ENCODE results near the gene NAA11.

The NAA11 gene

DNA sequence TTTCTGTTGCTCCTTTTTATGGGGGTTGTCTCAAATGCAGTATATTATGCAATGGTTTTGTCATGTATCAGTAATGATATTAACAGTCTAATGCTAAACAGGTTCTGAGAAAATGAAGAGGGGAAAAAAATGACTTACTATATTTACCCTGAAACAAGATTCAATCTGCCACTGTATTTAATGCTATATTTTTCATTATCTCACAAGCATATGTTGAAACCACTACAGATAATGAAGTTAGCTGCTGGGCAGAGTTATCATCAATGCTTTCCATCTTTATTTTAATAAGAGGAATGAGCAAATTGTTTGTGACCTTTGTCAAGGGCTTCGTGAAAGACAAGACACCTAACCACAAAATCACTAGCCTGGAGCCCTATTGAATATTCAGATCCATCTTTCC is 32.6 kb upstream of the NAA11 start:
- ChIA-PET POLR2A (no interaction called here), CTCF (no interaction called here)
- Histone ChIP-seq H3K27me3 (replicated peaks in 2 of 5; ENCODE audit: control insufficient read depth in 4 of 5, insufficient read depth in 5 of 5, low read length in 4 of 5) (no peaks in the 10 kb centered on the region), H3K27ac (ENCODE audit: insufficient read depth in 1 of 2, low read depth in 1 of 2, low read length in 2 of 2, poor library complexity in 1 of 2, severe bottlenecking in 2 of 2) (no peak overlapping the region), H3K4me3 (ENCODE audit: control insufficient read depth in 1 of 7, extremely low read depth in 1 of 7, insufficient read depth in 4 of 7, low read depth in 2 of 7, low read length in 6 of 7) (no peak overlapping the region), H3K9me3 (ENCODE audit: control extremely low read depth in 1 of 5, control insufficient read depth in 4 of 5, insufficient read depth in 2 of 5, low read depth in 1 of 5, low read length in 4 of 5) (peaks cover 0 to 2% (median 0%) of the 10 kb centered on the region in 5 experiments), H3K4me1 (ENCODE audit: control extremely low read depth in 1 of 4, control insufficient read depth in 4 of 4, insufficient read depth in 4 of 4, low read length in 3 of 4) (no peaks in the 10 kb centered on the region), H3K36me3 (ENCODE audit: control insufficient read depth in 4 of 4, insufficient read depth in 4 of 4, low read length in 3 of 4) (no peaks in the 10 kb centered on the region)
- no peak for DNase-seq
- WGBS (ENCODE audit: insufficient coverage) = no CpG with 5 or more reads among the region's 1 CpG

DNA sequence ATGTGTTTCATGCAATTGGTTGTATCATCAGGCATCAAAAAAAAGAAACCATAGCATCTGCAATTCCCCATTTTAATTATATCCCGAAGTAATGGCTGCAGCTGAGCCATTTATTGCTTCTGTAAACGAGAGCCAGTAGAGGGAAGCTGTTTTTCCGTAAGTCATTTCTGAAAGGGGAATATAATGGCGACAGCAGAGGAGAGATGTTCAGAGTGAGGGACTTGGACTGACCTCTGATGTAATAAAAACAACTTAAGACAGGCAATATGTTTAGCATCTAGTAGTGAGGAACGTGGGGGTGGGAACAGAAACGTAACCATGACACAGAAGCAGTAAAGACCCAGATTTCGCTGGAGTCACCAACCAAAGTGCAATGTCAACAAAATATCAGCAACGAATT is 31.5 kb upstream of the NAA11 start:
- WGBS (ENCODE audit: insufficient coverage) = 100% methylated on average over 4 of the region's 8 CpGs
- Histone ChIP-seq H3K36me3 (ENCODE audit: control insufficient read depth in 4 of 4, insufficient read depth in 4 of 4, low read length in 3 of 4) (no peaks in the 10 kb centered on the region), H3K27ac (ENCODE audit: insufficient read depth in 1 of 2, low read depth in 1 of 2, low read length in 2 of 2, poor library complexity in 1 of 2, severe bottlenecking in 2 of 2) (no peak overlapping the region), H3K9me3 (ENCODE audit: control extremely low read depth in 1 of 5, control insufficient read depth in 4 of 5, insufficient read depth in 2 of 5, low read depth in 1 of 5, low read length in 4 of 5) (peaks cover 0 to 2% (median 0%) of the 10 kb centered on the region in 5 experiments), H3K27me3 (replicated peaks in 2 of 5; ENCODE audit: control insufficient read depth in 4 of 5, insufficient read depth in 5 of 5, low read length in 4 of 5) (no peaks in the 10 kb centered on the region), H3K4me3 (ENCODE audit: control insufficient read depth in 1 of 7, extremely low read depth in 1 of 7, insufficient read depth in 4 of 7, low read depth in 2 of 7, low read length in 6 of 7) (no peak overlapping the region), H3K4me1 (ENCODE audit: control extremely low read depth in 1 of 4, control insufficient read depth in 4 of 4, insufficient read depth in 4 of 4, low read length in 3 of 4) (no peaks in the 10 kb centered on the region)
- no peak for DNase-seq
- CTCF ChIA-PET = no interaction called here
- POLR2A ChIA-PET = no interaction called here

DNA sequence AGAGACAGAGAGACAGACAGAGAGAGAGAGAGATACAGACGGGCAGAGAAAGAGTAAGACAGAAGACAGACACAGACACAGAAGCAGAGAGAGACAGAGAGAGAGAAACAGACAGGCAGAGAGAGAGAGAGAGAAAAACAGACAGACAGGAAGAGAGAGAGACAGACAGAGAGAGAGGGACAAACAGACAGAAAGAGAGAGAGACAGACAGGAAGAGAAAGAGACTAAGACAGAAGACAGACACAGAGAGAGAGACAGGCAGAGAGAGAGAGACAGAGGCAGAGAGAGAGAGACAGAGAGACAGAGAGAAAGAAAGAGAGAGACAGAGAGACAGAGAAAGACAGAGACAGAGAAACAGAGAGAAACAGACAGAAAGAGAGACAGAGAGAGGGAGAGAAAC is 27.2 kb upstream of the NAA11 start:
- no peak for DNase-seq
- 100% methylated on average over 1 of the region's 1 CpG for WGBS (ENCODE audit: insufficient coverage)
- no peaks in the 10 kb centered on the region for H3K27me3 ChIP-seq (replicated peaks in 2 of 5; ENCODE audit: control insufficient read depth in 4 of 5, insufficient read depth in 5 of 5, low read length in 4 of 5)

GRCh38 chr4:79348405-79348804 is 22.5 kb upstream of the NAA11 start:
- ChIA-PET POLR2A (no interaction called here), CTCF (no interaction called here)
- 100% methylated on average over 2 of the region's 2 CpGs for WGBS (ENCODE audit: insufficient coverage)
- no peaks in the 10 kb centered on the region for H3K4me1 ChIP-seq (ENCODE audit: control extremely low read depth in 1 of 4, control insufficient read depth in 4 of 4, insufficient read depth in 4 of 4, low read length in 3 of 4)
- no peaks in the 10 kb centered on the region for H3K27me3 ChIP-seq (replicated peaks in 2 of 5; ENCODE audit: control insufficient read depth in 4 of 5, insufficient read depth in 5 of 5, low read length in 4 of 5)
- no peak overlapping the region for H3K27ac ChIP-seq (ENCODE audit: insufficient read depth in 1 of 2, low read depth in 1 of 2, low read length in 2 of 2, poor library complexity in 1 of 2, severe bottlenecking in 2 of 2)
- H3K4me3 ChIP-seq (ENCODE audit: control insufficient read depth in 1 of 7, extremely low read depth in 1 of 7, insufficient read depth in 4 of 7, low read depth in 2 of 7, low read length in 6 of 7) = no peak overlapping the region
- DNase-seq = no peak
- H3K9me3 ChIP-seq (ENCODE audit: control extremely low read depth in 1 of 5, control insufficient read depth in 4 of 5, insufficient read depth in 2 of 5, low read depth in 1 of 5, low read length in 4 of 5) = peaks cover 0 to 16% (median 0%) of the 10 kb centered on the region in 5 experiments
- no peaks in the 10 kb centered on the region for H3K36me3 ChIP-seq (ENCODE audit: control insufficient read depth in 4 of 4, insufficient read depth in 4 of 4, low read length in 3 of 4)

More for the DNA sequence above, 27.2 kb upstream of the NAA11 start:
- Histone ChIP-seq H3K9me3 (ENCODE audit: control extremely low read depth in 1 of 5, control insufficient read depth in 4 of 5, insufficient read depth in 2 of 5, low read depth in 1 of 5, low read length in 4 of 5) (peaks cover 0 to 4% (median 0%) of the 10 kb centered on the region in 5 experiments), H3K4me1 (ENCODE audit: control extremely low read depth in 1 of 4, control insufficient read depth in 4 of 4, insufficient read depth in 4 of 4, low read length in 3 of 4) (no peaks in the 10 kb centered on the region), H3K27ac (ENCODE audit: insufficient read depth in 1 of 2, low read depth in 1 of 2, low read length in 2 of 2, poor library complexity in 1 of 2, severe bottlenecking in 2 of 2) (no peak overlapping the region), H3K4me3 (ENCODE audit: control insufficient read depth in 1 of 7, extremely low read depth in 1 of 7, insufficient read depth in 4 of 7, low read depth in 2 of 7, low read length in 6 of 7) (no peak overlapping the region), H3K36me3 (ENCODE audit: control insufficient read depth in 4 of 4, insufficient read depth in 4 of 4, low read length in 3 of 4) (no peaks in the 10 kb centered on the region)
- ChIA-PET CTCF (no interaction called here), POLR2A (no interaction called here)

DNA sequence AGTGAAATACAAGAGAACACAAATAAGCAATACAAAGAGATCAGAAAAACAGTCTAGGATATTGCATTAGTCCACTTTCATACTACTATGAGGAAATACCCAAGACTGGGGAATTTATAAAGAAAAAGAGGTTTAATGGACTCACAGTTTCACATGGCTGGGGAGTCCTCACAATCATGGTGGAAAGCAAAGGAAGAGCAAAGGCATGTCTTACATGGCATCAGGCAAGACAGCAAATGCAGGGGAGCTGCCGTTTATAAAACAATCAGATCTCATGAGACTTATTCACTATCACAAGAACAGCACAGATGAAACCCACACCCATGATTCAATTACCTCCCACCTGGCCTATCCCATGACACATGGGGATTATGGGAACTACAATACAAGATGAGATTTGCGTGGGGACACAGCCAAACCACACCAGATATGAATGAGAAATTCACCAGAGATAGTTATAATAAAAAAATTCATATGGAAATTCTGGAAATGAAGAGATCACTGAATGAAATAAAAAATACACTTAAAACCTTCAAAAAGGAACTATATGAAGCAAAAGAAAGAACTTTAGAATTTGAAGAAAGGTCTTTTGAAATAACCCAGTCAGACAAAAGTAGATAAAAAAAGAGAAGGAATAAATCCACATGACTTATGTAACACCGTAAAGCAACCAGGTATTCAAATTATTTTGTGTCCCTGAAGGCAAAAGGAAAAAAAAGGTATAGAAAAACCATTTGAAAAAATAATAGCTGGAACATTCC is 16.2 kb upstream of the NAA11 start:
- H3K27ac ChIP-seq (ENCODE audit: insufficient read depth in 1 of 2, low read depth in 1 of 2, low read length in 2 of 2, poor library complexity in 1 of 2, severe bottlenecking in 2 of 2) = no peak overlapping the region
- no peaks in the 10 kb centered on the region for H3K4me1 ChIP-seq (ENCODE audit: control extremely low read depth in 1 of 4, control insufficient read depth in 4 of 4, insufficient read depth in 4 of 4, low read length in 3 of 4)
- H3K9me3 ChIP-seq (ENCODE audit: control extremely low read depth in 1 of 5, control insufficient read depth in 4 of 5, insufficient read depth in 2 of 5, low read depth in 1 of 5, low read length in 4 of 5) = peaks cover 0 to 23% (median 3%) of the 10 kb centered on the region in 5 experiments
- H3K27me3 ChIP-seq (replicated peaks in 2 of 5; ENCODE audit: control insufficient read depth in 4 of 5, insufficient read depth in 5 of 5, low read length in 4 of 5) = no peaks in the 10 kb centered on the region
- no peak overlapping the region for H3K4me3 ChIP-seq (ENCODE audit: control insufficient read depth in 1 of 7, extremely low read depth in 1 of 7, insufficient read depth in 4 of 7, low read depth in 2 of 7, low read length in 6 of 7)
- no CpG with 5 or more reads among the region's 3 CpGs for WGBS (ENCODE audit: insufficient coverage)
- no peaks in the 10 kb centered on the region for H3K36me3 ChIP-seq (ENCODE audit: control insufficient read depth in 4 of 4, insufficient read depth in 4 of 4, low read length in 3 of 4)
- POLR2A ChIA-PET = no interaction called here
- DNase-seq = no peak
- CTCF ChIA-PET = no interaction called here

- ChIA-PET POLR2A (no interaction called here), CTCF (no interaction called here)
- no peaks in the 10 kb centered on the region for H3K36me3 ChIP-seq (ENCODE audit: control insufficient read depth in 4 of 4, insufficient read depth in 4 of 4, low read length in 3 of 4)
- no peaks in the 10 kb centered on the region for H3K4me1 ChIP-seq (ENCODE audit: control extremely low read depth in 1 of 4, control insufficient read depth in 4 of 4, insufficient read depth in 4 of 4, low read length in 3 of 4)
- DNase-seq = no peak
- WGBS (ENCODE audit: insufficient coverage) = 100% methylated on average over 1 of the region's 2 CpGs
- no peak overlapping the region for H3K27ac ChIP-seq (ENCODE audit: insufficient read depth in 1 of 2, low read depth in 1 of 2, low read length in 2 of 2, poor library complexity in 1 of 2, severe bottlenecking in 2 of 2)
- H3K9me3 ChIP-seq (ENCODE audit: control extremely low read depth in 1 of 5, control insufficient read depth in 4 of 5, insufficient read depth in 2 of 5, low read depth in 1 of 5, low read length in 4 of 5) = peaks cover 0 to 21% (median 3%) of the 10 kb centered on the region in 5 experiments
- no peak overlapping the region for H3K4me3 ChIP-seq (ENCODE audit: control insufficient read depth in 1 of 7, extremely low read depth in 1 of 7, insufficient read depth in 4 of 7, low read depth in 2 of 7, low read length in 6 of 7)
- H3K27me3 ChIP-seq (replicated peaks in 2 of 5; ENCODE audit: control insufficient read depth in 4 of 5, insufficient read depth in 5 of 5, low read length in 4 of 5) = no peaks in the 10 kb centered on the region
These were observed 14.7 kb upstream of the NAA11 start for GRCh38 chr4:79340568-79340967.

GRCh38 chr4:79338148-79338547 is 12.3 kb upstream of the NAA11 start:
- H3K27me3 ChIP-seq (replicated peaks in 2 of 5; ENCODE audit: control insufficient read depth in 4 of 5, insufficient read depth in 5 of 5, low read length in 4 of 5) = peaks cover 0 to 2% (median 0%) of the 10 kb centered on the region in 5 experiments
- H3K36me3 ChIP-seq (ENCODE audit: control insufficient read depth in 4 of 4, insufficient read depth in 4 of 4, low read length in 3 of 4) = no peaks in the 10 kb centered on the region
- POLR2A ChIA-PET = no interaction called here
- H3K4me1 ChIP-seq (ENCODE audit: control extremely low read depth in 1 of 4, control insufficient read depth in 4 of 4, insufficient read depth in 4 of 4, low read length in 3 of 4) = peaks cover 0 to 4% (median 2%) of the 10 kb centered on the region in 4 experiments
- no peak for DNase-seq
- CTCF ChIA-PET = no interaction called here
- H3K4me3 ChIP-seq (ENCODE audit: control insufficient read depth in 1 of 7, extremely low read depth in 1 of 7, insufficient read depth in 4 of 7, low read depth in 2 of 7, low read length in 6 of 7) = no peak overlapping the region
- peaks cover 0 to 11% (median 0%) of the 10 kb centered on the region in 5 experiments for H3K9me3 ChIP-seq (ENCODE audit: control extremely low read depth in 1 of 5, control insufficient read depth in 4 of 5, insufficient read depth in 2 of 5, low read depth in 1 of 5, low read length in 4 of 5)
- no peak overlapping the region for H3K27ac ChIP-seq (ENCODE audit: insufficient read depth in 1 of 2, low read depth in 1 of 2, low read length in 2 of 2, poor library complexity in 1 of 2, severe bottlenecking in 2 of 2)
